Mesothelial cell of epicardium (in vitro differentiated cells): ENCODE results near the gene DUSP1. TPM values are rescaled to one million over a fixed set of nuclear protein-coding genes. Genes with fewer than 3 reads are reported as not detected.
"Not testable (repeated sequence)": the region's sequence is repeated elsewhere in the genome, so short reads cannot be mapped to it uniquely, and the experiment has no call there.

Experiments
- DNase-seq, 2 experiments: peaks; one replicate each; pipeline ENCODE4 v3.0.0; 2021; ENCODE audit warnings: low spot score in 2 of 2; ENCODE audit not compliant: unreplicated experiment in 2 of 2
- H3K27ac Mint-ChIP-seq: 2 replicates; pipeline ENCODE4 v1.8.0; 2021; ENCODE audit warnings: mixed read lengths
- H3K27me3 Mint-ChIP-seq: 2 replicates; pipeline ENCODE4 v1.8.0; 2021; ENCODE audit warnings: low read depth, mixed read lengths
- H3K36me3 Mint-ChIP-seq: 2 replicates; pipeline ENCODE4 v1.8.0; 2021; ENCODE audit warnings: mixed read lengths
- H3K4me1 Mint-ChIP-seq: 2 replicates; pipeline ENCODE4 v1.8.0; 2021; ENCODE audit warnings: mixed read lengths
- H3K4me3 Mint-ChIP-seq: 2 replicates; pipeline ENCODE4 v1.8.0; 2021; ENCODE audit warnings: mild to moderate bottlenecking, moderate library complexity, mixed read lengths
- H3K9me3 Mint-ChIP-seq: 2 replicates; pipeline ENCODE4 v1.8.0; 2021; ENCODE audit warnings: mixed read lengths
- total RNA-seq: library from RNA; stranded (reverse); gene quantifications from 3 replicates; pipeline ENCODE4 v1.2.1, GENCODE V29; 2021
- TF ChIP-seq, protein P1 (sequence below): fragments of 200-600 bp; sonication (generic); IDR thresholded peaks from one replicate; pipeline ENCODE4 v1.5.0; 2021; ENCODE audit warnings: antibody characterized with exemption; ENCODE audit not compliant: unreplicated experiment

DUSP1 gene
- total RNA-seq, 1 donor from 2014 or later = 116 TPM

DNA sequence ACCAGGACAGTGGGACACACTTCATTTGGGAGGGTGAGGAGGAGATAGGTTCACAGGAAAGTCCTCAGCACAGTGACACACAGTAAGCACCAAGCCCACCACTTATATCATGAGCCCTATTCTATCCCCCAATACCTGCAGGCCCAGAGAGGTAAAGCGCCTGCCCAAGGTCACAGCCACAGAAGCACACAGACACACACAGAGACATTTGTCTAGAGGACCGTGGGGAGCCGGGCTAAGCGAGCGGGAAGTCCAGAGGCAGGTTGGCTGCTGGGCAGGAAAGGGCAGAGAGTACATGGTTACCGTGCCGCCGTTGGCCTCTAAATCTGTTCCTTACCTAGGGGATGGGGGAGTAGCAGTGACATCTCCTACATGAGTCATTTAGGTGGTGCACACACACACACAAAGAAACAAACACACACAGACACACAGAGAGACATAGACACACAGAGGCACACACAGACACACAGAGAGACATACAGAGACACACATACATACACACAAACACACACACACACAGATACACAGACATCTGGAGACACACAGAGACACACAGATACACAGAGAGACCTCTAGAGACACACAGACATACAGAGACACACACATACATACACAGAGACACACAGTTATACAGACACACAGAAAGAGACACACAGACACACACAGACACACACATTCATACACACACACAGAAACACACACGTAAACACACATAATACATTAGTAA, 15.9 kb upstream of the DUSP1 start:
- Mint-ChIP-seq H3K9me3 (no peaks in the 10 kb centered on the region), H3K36me3 (no peaks in the 10 kb centered on the region), H3K4me1 (peaks cover 2% of the 10 kb centered on the region), H3K4me3 (no peak overlapping the region), H3K27me3 (no peaks in the 10 kb centered on the region), H3K27ac (no peak overlapping the region)
- DNase-seq = no peak
- TF ChIP-seq, protein P1, sequence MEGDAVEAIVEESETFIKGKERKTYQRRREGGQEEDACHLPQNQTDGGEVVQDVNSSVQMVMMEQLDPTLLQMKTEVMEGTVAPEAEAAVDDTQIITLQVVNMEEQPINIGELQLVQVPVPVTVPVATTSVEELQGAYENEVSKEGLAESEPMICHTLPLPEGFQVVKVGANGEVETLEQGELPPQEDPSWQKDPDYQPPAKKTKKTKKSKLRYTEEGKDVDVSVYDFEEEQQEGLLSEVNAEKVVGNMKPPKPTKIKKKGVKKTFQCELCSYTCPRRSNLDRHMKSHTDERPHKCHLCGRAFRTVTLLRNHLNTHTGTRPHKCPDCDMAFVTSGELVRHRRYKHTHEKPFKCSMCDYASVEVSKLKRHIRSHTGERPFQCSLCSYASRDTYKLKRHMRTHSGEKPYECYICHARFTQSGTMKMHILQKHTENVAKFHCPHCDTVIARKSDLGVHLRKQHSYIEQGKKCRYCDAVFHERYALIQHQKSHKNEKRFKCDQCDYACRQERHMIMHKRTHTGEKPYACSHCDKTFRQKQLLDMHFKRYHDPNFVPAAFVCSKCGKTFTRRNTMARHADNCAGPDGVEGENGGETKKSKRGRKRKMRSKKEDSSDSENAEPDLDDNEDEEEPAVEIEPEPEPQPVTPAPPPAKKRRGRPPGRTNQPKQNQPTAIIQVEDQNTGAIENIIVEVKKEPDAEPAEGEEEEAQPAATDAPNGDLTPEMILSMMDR = no peak

GRCh38 chr5:172785429-172786088, 14.6 kb upstream of the DUSP1 start:
- no peak for DNase-seq
- H3K27me3 Mint-ChIP-seq = no peaks in the 10 kb centered on the region

GRCh38 chr5:172784162-172784561, 13.2 kb upstream of the DUSP1 start:
- DNase-seq, H3K4me3 Mint-ChIP-seq, H3K27ac Mint-ChIP-seq, H3K4me1 Mint-ChIP-seq, H3K27me3 Mint-ChIP-seq, H3K36me3 Mint-ChIP-seq, H3K9me3 Mint-ChIP-seq: not testable (repeated sequence)

More at GRCh38 chr5:172785429-172786088, 14.6 kb upstream of the DUSP1 start:
- H3K9me3 Mint-ChIP-seq = no peaks in the 10 kb centered on the region
- H3K4me3 Mint-ChIP-seq = no peak overlapping the region
- no peaks in the 10 kb centered on the region for H3K36me3 Mint-ChIP-seq
- TF ChIP-seq, protein P1 = no peak
- H3K27ac Mint-ChIP-seq = no peak overlapping the region
- H3K4me1 Mint-ChIP-seq = peaks cover 2% of the 10 kb centered on the region

- H3K9me3 Mint-ChIP-seq, H3K36me3 Mint-ChIP-seq, H3K4me1 Mint-ChIP-seq, DNase-seq, H3K27me3 Mint-ChIP-seq, H3K27ac Mint-ChIP-seq, H3K4me3 Mint-ChIP-seq: not testable (repeated sequence)
Observed at GRCh38 chr5:172783319-172783718, 12.3 kb upstream of the DUSP1 start.

- H3K9me3 Mint-ChIP-seq = no peaks in the 10 kb centered on the region
- H3K4me1 Mint-ChIP-seq = peaks cover 3% of the 10 kb centered on the region
- H3K36me3 Mint-ChIP-seq = no peaks in the 10 kb centered on the region
- H3K27ac Mint-ChIP-seq = no peak overlapping the region
- no peaks in the 10 kb centered on the region for H3K27me3 Mint-ChIP-seq
- H3K4me3 Mint-ChIP-seq = no peak overlapping the region
- TF ChIP-seq, protein P1 = no peak
- DNase-seq = no peak
Observed at GRCh38 chr5:172782169-172783039, 11.4 kb upstream of the DUSP1 start.

DNA sequence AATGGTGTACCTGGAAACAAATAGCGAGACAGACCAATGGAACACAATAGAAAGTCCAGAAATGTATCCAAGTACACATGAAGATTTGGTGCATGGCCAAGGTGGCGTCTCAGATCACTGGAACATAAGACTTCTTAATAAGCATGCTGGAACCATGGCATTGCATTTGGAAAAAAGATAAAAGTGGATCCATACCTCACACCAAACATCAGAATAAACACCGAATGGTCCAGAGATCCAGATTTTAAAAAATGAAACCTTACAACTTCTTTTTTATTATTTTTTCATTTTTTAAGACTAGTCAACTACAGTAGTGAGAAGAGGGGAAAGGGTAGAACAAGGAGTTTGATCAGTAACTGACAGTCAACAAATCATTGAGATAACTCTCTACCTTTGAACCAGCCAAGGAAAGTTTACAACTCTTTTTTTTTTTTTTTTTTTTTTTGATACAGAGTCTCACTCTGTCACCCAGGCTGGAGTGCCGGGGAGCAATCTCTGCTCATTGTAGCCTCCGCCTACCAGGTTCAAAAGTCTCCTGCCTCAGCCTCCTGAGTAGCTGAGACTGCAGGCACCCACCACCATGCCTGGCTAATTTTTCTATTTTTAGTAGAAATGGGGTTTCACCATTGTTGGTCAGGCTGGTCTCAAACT, 8.8 kb upstream of the DUSP1 start:
- Mint-ChIP-seq H3K27me3 (no peaks in the 10 kb centered on the region), H3K36me3 (no peaks in the 10 kb centered on the region), H3K27ac (no peak overlapping the region), H3K9me3 (no peaks in the 10 kb centered on the region), H3K4me3 (no peak overlapping the region), H3K4me1 (peaks cover 3% of the 10 kb centered on the region)
- TF ChIP-seq, protein P1 = no peak
- DNase-seq = no peak
